NCI-H1105 treated with DMSO at 0.1 percent for 48 hours (cell line): Measurements from ENCODE around the gene DNM3.
A peak's percentile ranks its signal among the peaks of the same experiment; 100 is the strongest.
"Not testable (repeated sequence)": the region's sequence is repeated elsewhere in the genome, so short reads cannot be mapped to it uniquely, and the experiment has no call there.

Experiments used
- DNase-seq: peaks from one replicate; lab custom pipeline; 2025; lab: John Stamatoyannopoulos, UW

Gene DNM3

GRCh38 chr1:172423336-172423735 is 582.0 kb downstream of the DNM3 start:
- no peak for DNase-seq

GRCh38 chr1:172425339-172425738 is 584.0 kb downstream of the DNM3 start:
- DNase-seq, result no peak

GRCh38 chr1:172427191-172427590 is 585.9 kb downstream of the DNM3 start:
- DNase-seq, result no peak

GRCh38 chr1:172429331-172430127 is 588.2 kb downstream of the DNM3 start:
- peak; percentile 45 for DNase-seq

- DNase-seq, result no peak
These were observed 588.8 kb downstream of the DNM3 start for GRCh38 chr1:172430128-172430454.

GRCh38 chr1:172431204-172431603 is 589.9 kb downstream of the DNM3 start:
- DNase-seq, result no peak

- no peak for DNase-seq
These were observed 590.5 kb downstream of the DNM3 start for GRCh38 chr1:172431721-172432192.

- not testable (repeated sequence) for DNase-seq
These were observed 595.9 kb downstream of the DNM3 start for GRCh38 chr1:172437183-172437582.

GRCh38 chr1:172442404-172442803 is 601.1 kb downstream of the DNM3 start:
- DNase-seq, result no peak

GRCh38 chr1:172442843-172443565 is 601.7 kb downstream of the DNM3 start:
- no peak for DNase-seq

GRCh38 chr1:172443666-172444453 is 602.6 kb downstream of the DNM3 start, which contains the start of gene PIGC:
Gene PIGC (minus strand): TSS chr1:172444069. CDS start chr1:172442622, 1,447 bp downstream.
- DNase-seq, result peak; percentile 83

GRCh38 chr1:172446547-172446946 is 605.2 kb downstream of the DNM3 start:
- DNase-seq, result no peak

GRCh38 chr1:172447641-172448040 is 606.3 kb downstream of the DNM3 start:
- DNase-seq, result no peak

- no peak for DNase-seq
These were observed 607.8 kb downstream of the DNM3 start for GRCh38 chr1:172448995-172449584.

- DNase-seq, result peak; percentile 23
These were observed 608.6 kb downstream of the DNM3 start for GRCh38 chr1:172449585-172450523.

- no peak for DNase-seq
These were observed 609.2 kb downstream of the DNM3 start for GRCh38 chr1:172450524-172450885.

GRCh38 chr1:172451002-172451443 is 609.7 kb downstream of the DNM3 start:
- no peak for DNase-seq

- no peak for DNase-seq
These were observed 611.3 kb downstream of the DNM3 start for GRCh38 chr1:172452536-172453152.

- no peak for DNase-seq
These were observed 611.9 kb downstream of the DNM3 start for GRCh38 chr1:172453153-172453545.

GRCh38 chr1:172453607-172454006 is 612.3 kb downstream of the DNM3 start:
- DNase-seq, result no peak
